B cell (primary cell): ENCODE results near the gene FREM3. TPM values are rescaled to one million over a fixed set of nuclear protein-coding genes. Genes with fewer than 3 reads are reported as not detected.

ENCODE experiments used
- ATAC-seq: fragments of 200-7000 bp; cut with Tn5 transposase; one replicate; pipeline ENCODE4 v1.10.0; 2021; ENCODE audit warnings: low read depth, mild to moderate bottlenecking, moderate number of reproducible peaks, moderate library complexity
- CTCF ChIA-PET: fragments of 350-600 bp; sonication (Branson Sonifier 250); formaldehyde crosslinking; loops from one replicate; lab custom pipeline; 2021; ENCODE audit warnings: antibody characterized with exemption, inconsistent platforms; lab: Charles Lee
- POLR2A ChIA-PET: fragments of 350-600 bp; sonication (Branson Sonifier 250); formaldehyde crosslinking; loops from one replicate; lab custom pipeline; 2021; ENCODE audit warnings: antibody characterized with exemption; lab: Charles Lee
- DNase-seq: peaks from one replicate; pipeline ENCODE4 v3.0.0; 2013
- H2AFZ ChIP-seq: 2 replicates; pipeline ENCODE4 v1.6.1; 2012; ENCODE audit warnings: mild to moderate bottlenecking, low read depth, low read length; ENCODE audit not compliant: insufficient read depth, poor library complexity, severe bottlenecking
- H3K27ac ChIP-seq, 2 donors: 1 replicate in 1 of 2; 2 replicates in 1 of 2; pipeline ENCODE4 v1.5.1; 2012 to 2013; ENCODE audit warnings: low read length in 2 of 2, mild to moderate bottlenecking in 2 of 2, moderate library complexity in 1 of 2
- H3K27me3 ChIP-seq, 4 experiments: fragments of 200-600 bp in 1 of 4; sonication (generic) in 1 of 4; replicated peaks in 1 of 4; 1 replicate in 2 of 4; 2 replicates in 2 of 4; pipeline versions ENCODE4 v1.6.1 to v1.7.0; 2013 to 2016; ENCODE audit warnings: low read length in 3 of 4, mild to moderate bottlenecking in 2 of 4, mixed read lengths in 1 of 4, moderate library complexity in 1 of 4; ENCODE audit not compliant: insufficient read depth in 4 of 4, control insufficient read depth in 3 of 4; ENCODE audit errors: control extremely low read depth in 1 of 4
- H3K36me3 ChIP-seq, 2 experiments: replicated peaks in 1 of 2; 1 replicate in 1 of 2; 2 replicates in 1 of 2; pipeline versions ENCODE4 v1.6.1 to v1.7.1; 2013; ENCODE audit warnings: low read length in 1 of 2; ENCODE audit not compliant: insufficient read depth in 2 of 2, control insufficient read depth in 1 of 2; ENCODE audit errors: control extremely low read depth in 1 of 2, extremely low read depth in 1 of 2
- H3K4me1 ChIP-seq, 2 donors: fragments of 200-600 bp in 1 of 2; sonication (generic) in 1 of 2; 1 replicate in 1 of 2; 2 replicates in 1 of 2; pipeline versions ENCODE4 v1.5.1 to v1.6.1; 2013 to 2017; ENCODE audit warnings: low read length in 2 of 2; ENCODE audit not compliant: control insufficient read depth in 2 of 2, insufficient read depth in 2 of 2
- H3K4me2 ChIP-seq: replicated peaks from 2 replicates; pipeline ENCODE3; 2012; ENCODE audit warnings: mild to moderate bottlenecking, low read depth, low read length; ENCODE audit not compliant: poor library complexity, severe bottlenecking
- H3K4me3 ChIP-seq, 5 experiments: fragments of 200-600 bp in 1 of 5; sonication (generic) in 1 of 5; 1 replicate in 3 of 5; 2 replicates in 2 of 5; pipeline versions ENCODE4 v1.5.1 to v1.7.0; 2011 to 2016; ENCODE audit warnings: low read length in 4 of 5, mild to moderate bottlenecking in 4 of 5, low read depth in 2 of 5, control low read depth in 1 of 5, moderate library complexity in 1 of 5; ENCODE audit not compliant: insufficient read depth in 1 of 5; ENCODE audit errors: control extremely low read depth in 1 of 5, extremely low read depth in 1 of 5
- H3K79me2 ChIP-seq: fragments of 200-600 bp; sonication (generic); one replicate; pipeline ENCODE4 v1.6.0; 2016; ENCODE audit warnings: low read length; ENCODE audit not compliant: control insufficient read depth, insufficient read depth
- H3K9ac ChIP-seq: fragments of 200-600 bp; sonication (generic); 2 replicates; pipeline ENCODE4 v1.6.1; 2017; ENCODE audit warnings: mild to moderate bottlenecking, low read length, moderate library complexity
- H3K9me3 ChIP-seq, 3 donors: one replicate each; pipeline versions ENCODE4 v1.6.1 to v1.7.1; 2013; ENCODE audit warnings: low read length in 2 of 3; ENCODE audit not compliant: control insufficient read depth in 2 of 3, insufficient read depth in 1 of 3; ENCODE audit errors: control extremely low read depth in 1 of 3
- H4K20me1 ChIP-seq: 2 replicates; pipeline ENCODE4 v1.6.0; 2012; ENCODE audit warnings: mild to moderate bottlenecking, low read length; ENCODE audit not compliant: insufficient read depth, control insufficient read depth, poor library complexity, severe bottlenecking
- H3K27ac Mint-ChIP-seq: one replicate; pipeline ENCODE4 v1.8.0; 2021; ENCODE audit warnings: mixed read lengths
- H3K27me3 Mint-ChIP-seq: one replicate; pipeline ENCODE4 v1.8.0; 2021; ENCODE audit warnings: mixed read lengths
- H3K4me1 Mint-ChIP-seq: one replicate; pipeline ENCODE4 v1.8.0; 2021; ENCODE audit warnings: mixed read lengths
- H3K4me3 Mint-ChIP-seq: one replicate; pipeline ENCODE4 v1.8.0; 2021; ENCODE audit warnings: mixed read lengths
- H3K9me3 Mint-ChIP-seq: one replicate; pipeline ENCODE4 v1.8.0; 2022; ENCODE audit warnings: mixed read lengths; ENCODE audit not compliant: insufficient read depth
- CTCF ChIP-seq: fragments of 200-600 bp; IDR thresholded peaks from one replicate; pipeline ENCODE4 v1.8.0; 2022; ENCODE audit warnings: antibody characterized with exemption, mild to moderate bottlenecking
- EZH2 ChIP-seq: IDR thresholded peaks from 2 replicates; pipeline ENCODE4 v1.6.1; 2012; ENCODE audit warnings: borderline replicate concordance, low read depth, mild to moderate bottlenecking, moderate library complexity, low read length; ENCODE audit not compliant: insufficient read depth, poor library complexity, severe bottlenecking
- WGBS: methylation state at CpG from one replicate; pipeline ENCODE4 v1.1.5; 2013; ENCODE audit warnings: missing lambda C conversion rate; ENCODE audit not compliant: insufficient coverage; 5-methylcytosine and 5-hydroxymethylcytosine counted together
- intact Hi-C: fragments of 100-400 bp; cut with micrococcal nuclease; formaldehyde crosslinking; loops from one replicate; pipeline ENCODE4 v1.10.0; 2022
- polyA plus RNA-seq: library from polyadenylated mRNA; depleted of rRNA; stranded (reverse); fragments of >200 nt; gene quantifications from 2 replicates; pipeline ENCODE4 v1.2.3, GENCODE V29; 2012
- total RNA-seq, 2 donors: library from RNA; stranded (reverse); fragments of 120-200 nt in 1 of 2; gene quantifications; 1 replicate in 1 of 2; 2 replicates in 1 of 2; pipeline versions ENCODE4 v1.2.3 to v1.2.4, GENCODE V29; 2013 to 2022

Gene FREM3
- total and polyA plus RNA-seq, 2 donors (not counting 1 experiment from before 2014, with no cell fraction given) = not detected

DNA sequence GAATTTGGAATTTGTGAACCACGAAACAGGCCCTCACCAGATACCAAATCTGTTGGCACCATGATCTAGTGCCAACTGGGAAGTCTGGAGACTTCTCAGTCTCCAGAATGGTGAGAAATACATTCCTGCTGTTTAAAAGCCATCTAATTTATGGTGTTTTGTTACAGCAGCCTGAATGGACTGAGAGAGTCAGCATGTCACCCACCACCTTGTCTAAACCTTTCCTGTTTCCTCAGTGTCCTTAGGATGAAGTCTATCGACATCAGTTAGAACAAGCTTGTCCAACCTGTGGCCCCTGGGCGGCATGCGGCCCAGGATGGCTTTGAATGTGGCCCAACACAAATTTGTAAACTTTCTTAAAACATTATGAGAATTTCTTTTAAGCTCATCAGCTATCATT lies 42.1 kb downstream of the FREM3 start:
- TF ChIP-seq CTCF = no peak
- no peak for TF ChIP-seq EZH2
- H3K79me2 ChIP-seq = no peaks in the 10 kb centered on the region
- Mint-ChIP-seq H3K4me3 (no peak overlapping the region), H3K27me3 (no peaks in the 10 kb centered on the region), H3K9me3 (no peaks in the 10 kb centered on the region), H3K27ac (no peak overlapping the region), H3K4me1 (no peaks in the 10 kb centered on the region)
- intact Hi-C loops = no loop called here
- H3K4me1 ChIP-seq = no peaks in the 10 kb centered on the region
- no peak overlapping the region for H3K4me2 ChIP-seq
- ATAC-seq (no peak), DNase-seq (no peak)
- 100% methylated on average over 1 of the region's 4 CpGs for WGBS
- no peak overlapping the region for H3K9ac ChIP-seq
- no peaks in the 10 kb centered on the region for H3K27me3 ChIP-seq
- H3K9me3 ChIP-seq = no peaks in the 10 kb centered on the region
- CTCF ChIA-PET = no interaction called here
- POLR2A ChIA-PET = no interaction called here
- H3K27ac ChIP-seq = no peak overlapping the region
- H2AFZ ChIP-seq = no peak overlapping the region
- H3K36me3 ChIP-seq = no peaks in the 10 kb centered on the region
- H4K20me1 ChIP-seq = no peaks in the 10 kb centered on the region
- no peak overlapping the region for H3K4me3 ChIP-seq

DNA sequence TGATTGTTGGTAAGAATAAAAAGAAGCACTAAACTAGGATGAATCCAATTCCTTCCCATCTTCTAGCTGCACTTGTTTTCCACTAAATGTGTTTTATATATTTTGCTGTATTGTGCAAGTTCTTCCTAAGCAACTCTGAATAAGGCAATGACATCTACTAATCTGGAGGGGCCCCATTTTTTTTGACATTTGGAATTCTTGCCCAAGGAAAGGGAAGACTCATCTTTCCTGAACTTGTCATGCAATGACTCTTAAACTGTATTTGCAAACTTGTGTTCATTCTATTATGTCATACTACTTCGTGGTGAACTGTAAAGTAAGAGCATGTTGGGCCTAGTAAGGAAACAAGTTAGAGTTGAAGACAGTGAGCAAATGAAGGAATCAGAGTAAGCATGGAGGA lies 45.9 kb downstream of the FREM3 start:
- Histone ChIP-seq H3K4me1 (no peaks in the 10 kb centered on the region), H3K36me3 (no peaks in the 10 kb centered on the region), H3K79me2 (no peaks in the 10 kb centered on the region), H3K9me3 (no peaks in the 10 kb centered on the region), H3K4me3 (no peak overlapping the region), H3K9ac (no peak overlapping the region), H3K4me2 (no peak overlapping the region), H2AFZ (no peak overlapping the region), H3K27ac (no peak overlapping the region), H3K27me3 (no peaks in the 10 kb centered on the region), H4K20me1 (no peaks in the 10 kb centered on the region)
- no CpG with 5 or more reads among the region's 1 CpG for WGBS
- no peak overlapping the region for H3K27ac Mint-ChIP-seq
- H3K4me1 Mint-ChIP-seq = no peaks in the 10 kb centered on the region
- intact Hi-C loops = no loop called here
- no peak for ATAC-seq
- ChIA-PET POLR2A (no interaction called here), CTCF (no interaction called here)
- DNase-seq = no peak
- H3K27me3 Mint-ChIP-seq = no peaks in the 10 kb centered on the region
- TF ChIP-seq CTCF (no peak), EZH2 (no peak)
- no peaks in the 10 kb centered on the region for H3K9me3 Mint-ChIP-seq
- no peak overlapping the region for H3K4me3 Mint-ChIP-seq
